Brain microvascular endothelial cell (primary cell): ENCODE results near the gene MAP3K5.

ENCODE experiments used
- DNase-seq: peaks from one replicate; pipeline ENCODE4 v3.0.0-alpha.2; 2020
- H3K27ac ChIP-seq: fragments of 250-450 bp; sonication (Bioruptor Pico); 2 replicates; pipeline ENCODE4 v1.5.1; 2020; ENCODE audit warnings: mild to moderate bottlenecking, moderate library complexity
- H3K27me3 ChIP-seq: fragments of 250-450 bp; sonication (Bioruptor Pico); replicated peaks from 2 replicates; pipeline ENCODE4 v1.5.1; 2020; ENCODE audit warnings: mild to moderate bottlenecking
- H3K36me3 ChIP-seq: fragments of 250-450 bp; sonication (Bioruptor Pico); replicated peaks from 2 replicates; pipeline ENCODE4 v1.5.1; 2020; ENCODE audit warnings: mild to moderate bottlenecking
- H3K4me3 ChIP-seq: 2 replicates; pipeline ENCODE4 v1.5.1; 2011; ENCODE audit warnings: low read depth, mild to moderate bottlenecking, control low read depth, low read length, moderate library complexity
- in situ Hi-C: cut with HindIII; loops from 2 replicates; pipeline ENCODE4 v1.10.0; 2017; ENCODE audit warnings: low sequenced_read_pairs, low pct_ligation_motif_present
- TF ChIP-seq, protein P1 (sequence below): IDR thresholded peaks from 2 replicates; pipeline ENCODE4 v1.5.1; 2011; ENCODE audit warnings: low read depth, mild to moderate bottlenecking, moderate library complexity, low read length, control low read depth, inconsistent platforms; ENCODE audit errors: missing control alignments

The MAP3K5 gene

GRCh38 chr6:136609873-136610706, 182.2 kb downstream of the MAP3K5 start:
- TF ChIP-seq, protein P1, sequence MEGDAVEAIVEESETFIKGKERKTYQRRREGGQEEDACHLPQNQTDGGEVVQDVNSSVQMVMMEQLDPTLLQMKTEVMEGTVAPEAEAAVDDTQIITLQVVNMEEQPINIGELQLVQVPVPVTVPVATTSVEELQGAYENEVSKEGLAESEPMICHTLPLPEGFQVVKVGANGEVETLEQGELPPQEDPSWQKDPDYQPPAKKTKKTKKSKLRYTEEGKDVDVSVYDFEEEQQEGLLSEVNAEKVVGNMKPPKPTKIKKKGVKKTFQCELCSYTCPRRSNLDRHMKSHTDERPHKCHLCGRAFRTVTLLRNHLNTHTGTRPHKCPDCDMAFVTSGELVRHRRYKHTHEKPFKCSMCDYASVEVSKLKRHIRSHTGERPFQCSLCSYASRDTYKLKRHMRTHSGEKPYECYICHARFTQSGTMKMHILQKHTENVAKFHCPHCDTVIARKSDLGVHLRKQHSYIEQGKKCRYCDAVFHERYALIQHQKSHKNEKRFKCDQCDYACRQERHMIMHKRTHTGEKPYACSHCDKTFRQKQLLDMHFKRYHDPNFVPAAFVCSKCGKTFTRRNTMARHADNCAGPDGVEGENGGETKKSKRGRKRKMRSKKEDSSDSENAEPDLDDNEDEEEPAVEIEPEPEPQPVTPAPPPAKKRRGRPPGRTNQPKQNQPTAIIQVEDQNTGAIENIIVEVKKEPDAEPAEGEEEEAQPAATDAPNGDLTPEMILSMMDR, result no peak
- in situ Hi-C loops, result no loop called here
- no peaks in the 10 kb centered on the region for H3K36me3 ChIP-seq
- H3K4me3 ChIP-seq, result no peak overlapping the region
- no peaks in the 10 kb centered on the region for H3K27me3 ChIP-seq
- peak; percentile 96 for DNase-seq
- H3K27ac ChIP-seq, result peak overlapping the region; percentile 81

GRCh38 chr6:136608991-136609390, 183.3 kb downstream of the MAP3K5 start:
- no peaks in the 10 kb centered on the region for H3K36me3 ChIP-seq
- in situ Hi-C loops, result no loop called here
- peak overlapping the region; percentile 81 for H3K27ac ChIP-seq
- TF ChIP-seq, protein P1, result no peak
- H3K4me3 ChIP-seq, result no peak overlapping the region
- H3K27me3 ChIP-seq, result no peaks in the 10 kb centered on the region
- peak; percentile 73 for DNase-seq

GRCh38 chr6:136607932-136608772, 184.1 kb downstream of the MAP3K5 start:
- TF ChIP-seq, protein P1, result peak; percentile 89
- in situ Hi-C loops, result no loop called here
- peak; percentile 81 for DNase-seq
- no peak overlapping the region for H3K4me3 ChIP-seq
- no peaks in the 10 kb centered on the region for H3K27me3 ChIP-seq
- H3K36me3 ChIP-seq, result no peaks in the 10 kb centered on the region
- peak overlapping the region; percentile 81 for H3K27ac ChIP-seq

DNA sequence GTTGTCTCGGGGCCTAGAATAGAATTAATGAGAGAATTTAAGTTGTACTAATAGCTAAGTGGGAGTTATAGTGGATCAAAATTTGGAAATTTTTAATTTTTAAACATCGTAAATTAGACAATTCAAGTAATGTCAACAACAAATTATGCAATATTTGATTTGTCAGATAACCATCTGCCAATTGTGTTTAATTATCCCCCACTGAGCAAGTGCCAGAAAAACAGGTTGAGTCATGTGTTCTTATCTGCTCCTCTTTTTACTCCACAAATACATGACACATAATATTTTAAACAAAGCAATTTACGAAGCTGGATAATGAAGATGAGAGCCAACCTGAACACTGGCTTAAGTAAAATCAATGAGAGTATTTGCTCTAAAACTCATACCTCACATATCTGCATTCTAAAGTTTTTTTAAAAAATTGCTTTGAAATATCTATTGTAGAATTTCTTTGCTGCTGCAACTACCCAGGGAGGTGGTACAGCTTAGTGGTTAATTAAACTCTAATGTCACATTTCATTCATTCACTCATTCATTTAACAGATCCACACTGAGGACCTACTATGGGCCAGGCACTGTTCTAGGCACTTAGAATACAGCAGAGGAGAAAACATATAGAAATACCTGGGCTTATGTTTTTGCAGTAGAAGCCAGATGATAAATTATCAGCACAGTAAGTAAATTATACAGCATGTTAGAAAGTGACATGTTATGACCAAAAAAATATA, 184.9 kb downstream of the MAP3K5 start:
- Histone ChIP-seq H3K4me3 (no peak overlapping the region), H3K27ac (no peak overlapping the region), H3K36me3 (no peaks in the 10 kb centered on the region), H3K27me3 (no peaks in the 10 kb centered on the region)
- in situ Hi-C loops, result no loop called here
- TF ChIP-seq, protein P1, result no peak
- no peak for DNase-seq

DNA sequence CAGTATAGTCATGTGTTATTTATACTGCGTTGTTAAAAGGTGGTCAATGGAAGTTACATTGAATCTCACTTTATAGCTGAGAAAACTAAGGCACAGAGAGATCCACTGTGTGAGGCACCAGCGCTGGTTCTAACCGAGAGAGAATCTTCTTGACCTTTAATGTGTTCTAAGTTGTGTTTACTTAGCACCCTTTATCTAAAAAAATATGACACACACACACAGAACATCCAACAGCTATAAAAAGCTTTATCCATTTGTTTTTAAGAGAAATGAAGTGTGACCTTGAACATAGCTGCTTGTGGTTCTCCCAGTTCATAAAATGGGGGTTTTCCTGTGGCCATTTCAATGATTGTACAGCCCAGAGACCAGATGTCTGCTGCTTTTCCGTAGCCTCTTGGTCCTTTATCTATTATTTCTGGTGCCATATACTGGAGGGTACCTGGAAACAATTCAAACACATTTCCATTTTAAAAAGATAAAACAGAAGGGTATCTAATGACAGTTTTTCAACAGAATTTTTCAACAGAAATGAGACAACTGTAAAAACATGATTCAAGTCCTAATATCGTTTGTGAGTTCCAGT, 187.3 kb downstream of the MAP3K5 start:
- no peaks in the 10 kb centered on the region for H3K36me3 ChIP-seq
- DNase-seq, result no peak
- H3K27me3 ChIP-seq, result no peaks in the 10 kb centered on the region
- TF ChIP-seq, protein P1, result no peak
- peak overlapping the region; percentile 35 for H3K27ac ChIP-seq
- in situ Hi-C loops, result no loop called here
- no peak overlapping the region for H3K4me3 ChIP-seq
